NCI-H460 (cell line): Measurements from ENCODE around the gene SOX18. TPM values are rescaled to one million over a fixed set of nuclear protein-coding genes. Genes with fewer than 3 reads are reported as not detected.
"Not testable (repeated sequence)": the region's sequence is repeated elsewhere in the genome, so short reads cannot be mapped to it uniquely, and the experiment has no call there.

Source experiments
- DNase-seq: peaks from one replicate; pipeline ENCODE4 v3.0.0-alpha.2; 2016; ENCODE audit warnings: low read depth; ENCODE audit errors: extremely low read depth
- total RNA-seq: library from RNA; depleted of rRNA; stranded (reverse); fragments of >200 nt; shearing (Covaris generic); gene quantifications from 2 replicates; pipeline ENCODE4 v1.2.3, GENCODE V29; 2014

SOX18 gene
- total RNA-seq, 1 experiment from 2014 or later: 0.77 TPM

GRCh38 chr20:64025826-64026412 is 23.5 kb downstream of the SOX18 start:
- no peak for DNase-seq

- DNase-seq: no peak
Observed at GRCh38 chr20:64025101-64025825, 24.2 kb downstream of the SOX18 start.

DNA sequence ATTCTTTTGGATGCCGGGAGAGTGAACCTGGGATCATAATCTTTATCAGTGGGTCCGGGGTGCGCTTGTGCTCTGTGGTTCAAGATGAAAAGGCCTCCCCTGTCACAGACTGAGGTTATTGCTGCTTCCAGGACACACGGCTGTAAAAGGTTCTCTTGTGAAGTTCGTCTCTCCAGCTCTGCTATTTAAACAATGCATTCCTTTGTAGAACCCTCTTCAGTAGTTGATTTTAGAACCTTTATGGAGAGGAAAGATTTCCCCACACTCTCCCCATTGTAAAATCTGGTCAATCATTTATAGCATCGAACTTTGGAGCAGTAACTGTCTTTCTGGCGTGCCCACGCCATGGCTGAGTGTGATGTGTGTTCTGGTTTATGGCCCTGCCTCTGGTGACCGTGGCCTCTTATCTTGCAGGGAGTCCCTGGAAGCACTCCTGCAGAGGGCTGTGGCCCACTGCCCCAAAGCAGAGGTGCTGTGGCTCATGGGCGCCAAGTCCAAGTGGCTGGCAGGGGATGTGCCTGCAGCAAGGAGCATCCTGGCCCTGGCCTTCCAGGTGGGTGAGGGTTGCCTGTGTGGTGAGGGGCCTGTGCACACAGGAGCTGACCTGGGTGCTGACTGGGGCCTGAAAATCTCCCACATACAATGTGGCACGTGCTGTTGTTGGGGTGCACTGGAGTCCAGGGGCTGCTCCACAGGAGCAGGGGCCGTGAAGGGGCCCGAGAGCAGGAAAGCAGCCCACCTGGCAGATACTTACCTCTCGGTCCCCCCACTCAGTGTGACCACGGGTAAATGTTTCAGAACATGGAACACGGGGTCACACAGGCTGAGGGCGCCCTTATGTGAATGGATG is 25.1 kb downstream of the SOX18 start:
- no peak for DNase-seq

GRCh38 chr20:64023361-64024140 is 25.9 kb downstream of the SOX18 start:
- no peak for DNase-seq

DNA sequence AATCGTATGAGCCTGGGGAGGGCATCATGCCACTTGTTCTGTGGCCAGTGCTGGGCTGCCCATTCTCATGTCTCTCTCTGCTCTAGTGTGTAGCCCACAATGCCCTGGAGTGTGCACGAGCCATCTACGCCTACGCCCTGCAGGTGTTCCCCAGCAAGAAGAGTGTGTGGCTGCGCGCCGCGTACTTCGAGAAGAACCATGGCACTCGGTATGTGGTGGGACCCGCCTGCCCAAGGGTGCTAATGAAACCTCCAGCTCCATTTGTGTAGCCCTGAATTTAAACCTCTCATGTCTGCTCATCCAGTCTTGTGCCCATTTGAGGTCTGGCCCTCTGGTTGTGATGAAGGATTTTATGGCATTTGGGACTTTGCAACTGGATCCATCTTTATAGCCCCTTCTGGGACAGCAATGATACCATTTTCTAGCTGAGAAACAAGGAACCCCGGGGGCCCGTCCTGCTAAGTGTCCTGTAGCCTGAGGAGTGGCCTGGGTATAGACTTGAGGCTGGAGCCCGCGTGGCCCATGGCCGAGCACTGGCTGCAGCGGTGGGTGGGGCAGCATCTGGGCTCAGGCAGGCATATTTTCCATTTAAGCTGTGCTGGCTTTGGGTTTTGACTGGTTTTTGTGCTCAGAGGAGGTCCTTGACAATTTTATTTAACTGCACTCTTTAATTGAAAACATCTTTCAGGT is 26.6 kb downstream of the SOX18 start:
- DNase-seq: no peak

DNA sequence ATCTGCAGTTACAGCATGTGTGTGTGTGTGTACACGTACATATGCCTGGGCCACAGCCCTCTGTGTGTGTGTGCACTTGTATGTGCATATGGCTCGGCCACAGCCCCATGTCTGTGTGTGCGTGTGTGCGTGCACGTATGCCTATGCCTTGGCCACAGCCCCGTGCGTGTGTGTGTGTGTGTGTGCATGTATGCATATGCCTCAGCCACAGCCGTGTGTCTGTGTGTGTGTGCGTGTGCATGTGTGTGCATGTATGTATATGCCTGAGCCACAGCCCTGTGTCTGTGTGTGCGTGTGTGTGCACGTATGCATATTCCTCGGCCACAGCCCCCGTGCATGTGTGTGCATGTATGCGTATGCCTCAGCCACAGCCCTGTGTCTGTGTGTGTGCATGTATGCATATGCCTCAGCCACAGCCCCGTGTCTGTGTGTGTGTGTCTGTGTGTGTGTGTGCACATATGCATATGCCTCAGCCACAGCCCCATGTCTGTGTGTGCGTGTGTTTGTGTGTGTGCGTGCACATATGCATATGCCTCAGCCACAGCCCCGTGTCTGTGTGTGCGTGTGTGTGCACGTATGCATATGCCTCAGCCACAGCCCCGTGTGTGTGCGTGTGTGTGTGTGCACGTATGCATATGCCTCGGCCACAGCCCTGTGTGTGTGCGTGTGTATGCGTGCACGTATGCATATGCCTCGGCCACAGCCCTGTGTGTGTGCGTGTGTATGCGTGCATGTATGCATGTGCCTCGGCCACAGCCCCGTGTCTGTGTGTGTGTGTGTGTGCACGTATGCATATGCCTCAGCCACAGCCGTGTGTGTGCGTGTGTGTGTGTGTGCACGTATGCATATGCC is 28.1 kb downstream of the SOX18 start:
- no peak for DNase-seq

DNA sequence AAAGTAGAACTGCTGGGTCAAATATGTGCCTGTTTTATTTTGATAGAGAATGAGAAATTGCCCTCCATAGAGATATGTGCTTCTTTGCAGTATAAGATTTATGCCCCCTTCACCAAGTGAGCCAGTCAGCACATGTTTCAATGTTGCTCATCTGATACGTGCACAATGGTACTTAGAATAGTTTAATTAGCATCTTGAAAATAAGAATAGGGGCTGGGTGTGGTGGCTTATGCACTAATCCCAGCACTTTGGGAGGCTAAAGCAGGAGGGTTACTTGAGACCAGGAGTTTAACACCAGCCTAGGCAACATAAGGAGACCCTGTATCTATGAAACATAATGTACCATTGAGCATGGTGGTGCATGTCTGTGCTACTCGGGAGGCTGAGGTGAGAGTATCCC is 33.8 kb downstream of the SOX18 start:
- no peak for DNase-seq

- not testable (repeated sequence) for DNase-seq
Observed at GRCh38 chr20:64012385-64013154, 36.9 kb downstream of the SOX18 start.

GRCh38 chr20:64011366-64011779 is 38.1 kb downstream of the SOX18 start:
- no peak for DNase-seq

DNA sequence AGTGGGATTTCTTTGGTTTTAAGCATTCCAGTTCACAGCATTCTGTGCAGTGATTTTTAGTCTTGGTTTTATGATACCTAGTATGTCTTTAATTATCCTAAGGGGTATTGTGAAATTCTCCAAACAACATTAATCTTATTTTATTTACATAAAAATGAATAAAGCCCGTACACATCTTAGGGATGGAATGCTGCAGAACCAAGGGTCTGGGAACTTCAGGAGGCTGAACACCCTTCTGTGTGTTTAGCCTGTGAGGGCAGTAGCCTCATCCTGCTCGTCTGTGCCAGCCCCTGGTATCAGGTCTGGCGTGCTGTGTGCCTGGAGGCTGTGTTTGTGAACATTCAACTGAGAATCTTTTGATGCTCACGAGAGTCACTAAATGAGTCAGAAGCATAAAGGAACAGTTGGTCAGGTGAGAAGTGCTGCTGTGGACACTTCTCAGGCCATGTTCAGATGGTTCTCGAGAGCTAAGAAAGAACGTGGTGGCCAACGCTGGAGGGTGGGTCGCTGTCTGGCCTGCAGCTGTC is 38.7 kb downstream of the SOX18 start:
- no peak for DNase-seq

DNA sequence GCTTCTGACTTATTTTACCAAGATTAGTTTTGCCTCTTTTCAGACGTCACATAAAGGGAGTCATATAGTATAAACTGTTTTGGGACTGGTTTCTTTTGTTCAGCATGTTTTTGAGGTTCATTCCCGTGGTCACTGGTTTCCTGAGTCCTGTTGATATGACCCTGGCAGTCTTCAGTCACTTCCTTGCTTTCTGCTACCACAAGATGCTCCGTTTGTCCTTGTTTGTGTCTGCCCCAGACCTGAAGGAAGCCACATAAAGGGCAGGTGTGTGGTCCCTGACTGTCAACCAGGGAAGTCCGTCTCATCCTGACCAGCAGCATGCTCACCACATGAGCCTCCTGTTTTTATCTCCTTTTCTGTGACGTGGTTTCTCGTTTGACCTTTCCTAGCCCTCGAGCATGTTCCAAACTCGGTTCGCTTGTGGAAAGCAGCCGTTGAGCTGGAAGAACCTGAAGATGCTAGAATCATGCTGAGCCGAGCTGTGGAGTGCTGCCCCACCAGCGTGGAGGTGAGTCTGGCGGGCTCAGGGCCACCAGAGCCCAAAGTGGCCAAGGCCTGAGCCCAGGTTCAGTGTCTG is 39.5 kb downstream of the SOX18 start:
- DNase-seq: no peak

DNA sequence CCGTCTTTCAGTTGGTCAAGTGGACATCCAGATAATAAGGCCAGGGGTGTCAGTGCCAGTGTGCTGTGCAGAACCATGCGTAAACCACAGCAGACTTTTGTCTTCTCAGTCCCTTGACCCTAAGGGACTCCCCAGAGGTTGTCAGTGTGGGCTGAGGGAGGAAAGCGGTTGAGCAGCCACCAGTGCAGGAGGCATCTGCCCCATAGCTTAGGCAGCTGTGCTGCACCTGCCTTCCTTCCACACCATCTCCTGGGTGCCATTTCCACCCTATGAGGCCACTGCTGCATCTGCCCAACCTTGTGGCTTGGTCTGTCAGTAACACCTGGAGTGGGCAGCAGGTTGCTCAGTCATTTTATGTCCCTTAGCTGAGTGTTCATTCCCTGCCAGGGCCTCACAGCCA is 42.5 kb downstream of the SOX18 start:
- no peak for DNase-seq

GRCh38 chr20:64006490-64006889 is 42.9 kb downstream of the SOX18 start:
- no peak for DNase-seq

GRCh38 chr20:64005394-64005793 is 44.0 kb downstream of the SOX18 start:
- DNase-seq: no peak

- no peak for DNase-seq
Observed at GRCh38 chr20:64003960-64004725, 45.3 kb downstream of the SOX18 start.

GRCh38 chr20:64001607-64002011 is 47.8 kb downstream of the SOX18 start:
- DNase-seq: no peak

DNA sequence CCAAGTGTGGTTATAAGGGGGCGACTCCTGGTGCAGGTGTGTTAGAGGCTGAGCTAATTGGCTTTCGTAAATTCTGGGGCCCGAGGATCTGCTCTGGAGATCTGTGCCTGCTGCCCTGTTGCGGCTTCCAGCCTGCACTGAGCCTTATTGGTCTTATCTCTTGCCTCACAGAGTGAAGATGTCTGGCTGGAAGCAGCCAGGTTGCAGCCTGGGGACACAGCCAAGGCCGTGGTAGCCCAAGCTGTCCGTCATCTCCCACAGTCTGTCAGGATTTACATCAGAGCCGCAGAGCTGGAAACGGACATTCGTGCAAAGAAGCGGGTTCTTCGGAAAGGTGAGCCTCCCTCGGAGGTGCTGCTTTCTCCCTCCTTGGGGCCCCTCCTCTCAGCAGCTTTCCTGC is 48.5 kb downstream of the SOX18 start:
- DNase-seq: no peak
